Measurements from ENCODE around the gene CYBC1.

GRCh38 chr17:82447876-82448275 is 2.7 kb downstream of the CYBC1 start:
- TF ChIP-seq CTCF (conservative IDR thresholded peaks at IDR 0.05 in 1 of 2, IDR thresholded peaks at IDR 0.05 in 1 of 2; ENCODE audit: low read depth in 1 of 2, low read length in 2 of 2) (no peak), EZH2 (IDR thresholded peaks at IDR 0.05; ENCODE audit: low read length, missing control alignments) (no peak)

Measured in fibroblast of lung (primary cell).